ENCODE measurements around the gene GLT8D2. TPM values are rescaled to one million over a fixed set of nuclear protein-coding genes. Genes with fewer than 3 reads are reported as not detected.
A peak's percentile ranks its signal among the peaks of the same experiment; 100 is the strongest.

Gene GLT8D2
- total RNA-seq, 1 experiment from 2014 or later: 3.8 TPM

DNA sequence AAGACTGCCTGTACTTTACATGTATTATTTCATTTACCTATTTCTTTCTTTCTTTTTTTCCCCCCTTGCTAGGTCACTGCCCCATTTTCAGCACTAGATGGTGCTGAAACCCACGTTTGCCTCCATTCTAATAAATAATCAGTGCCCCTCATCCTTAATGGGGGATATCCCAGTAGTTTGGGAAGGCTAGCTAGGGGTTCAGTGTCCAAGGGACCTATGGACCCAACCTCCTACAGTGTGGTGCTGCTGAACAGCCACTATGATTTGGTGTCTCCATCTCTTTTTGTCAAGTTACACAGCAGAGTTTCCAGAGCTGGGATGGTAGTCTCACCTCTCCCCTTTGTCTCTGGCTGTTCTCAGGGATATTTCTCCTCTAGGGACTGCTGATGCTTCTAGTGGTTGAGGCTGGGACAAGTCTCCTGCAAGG lies 7.8 kb upstream of the GLT8D2 start:
- peaks cover 3% of the 10 kb centered on the region; the same call in 1 of the 2 replicates for H3K4me1 ChIP-seq (ENCODE audit: insufficient read depth, low read length)

More for the DNA sequence above, 7.8 kb upstream of the GLT8D2 start:
- no peak overlapping the region for H3K18ac ChIP-seq (ENCODE audit: insufficient read length, low read depth, low read length)
- no peaks in the 10 kb centered on the region for H3K9me3 Mint-ChIP-seq
- H3K14ac ChIP-seq (ENCODE audit: insufficient read depth, low read length): no peak overlapping the region
- no CpG with 5 or more reads among the region's 1 CpG for WGBS (ENCODE audit: extremely low coverage, insufficient read length, low lambda C conversion rate)
- H3K56ac ChIP-seq (ENCODE audit: insufficient read length, low read depth, low read length): no peak overlapping the region
- no peak overlapping the region for H2BK12ac ChIP-seq (ENCODE audit: insufficient read length, low read depth, low read length)
- no peaks in the 10 kb centered on the region for H3K27me3 ChIP-seq (ENCODE audit: insufficient read depth, low read length)
- no peak overlapping the region for H2BK15ac ChIP-seq (ENCODE audit: low read depth, low read length)
- no peak for DNase-seq
- H2AFZ ChIP-seq (ENCODE audit: low read length): peak overlapping the region; percentile 94
- no peak overlapping the region for H2BK5ac ChIP-seq (ENCODE audit: insufficient read length, low read length)
- no peaks in the 10 kb centered on the region for H3K23me2 ChIP-seq (ENCODE audit: insufficient read length, low read depth, low read length, poor library complexity, severe bottlenecking)
- no peaks in the 10 kb centered on the region for H3K79me1 ChIP-seq (ENCODE audit: insufficient read depth, low read depth, low read length, poor library complexity, severe bottlenecking)
- no peak overlapping the region for H3K4me2 ChIP-seq (ENCODE audit: insufficient read depth, insufficient read length, low read length)
- H3T11ph ChIP-seq (ENCODE audit: low read length): no peak overlapping the region
- H3K9ac ChIP-seq (ENCODE audit: extremely low read depth, insufficient read length, low read length): no peak overlapping the region
- no peak overlapping the region for H2AK5ac ChIP-seq (ENCODE audit: insufficient read length, low read length)
- no peaks in the 10 kb centered on the region for H4K20me1 ChIP-seq (ENCODE audit: control insufficient read depth, insufficient read depth, insufficient read length)
- H3K4ac ChIP-seq (ENCODE audit: low read depth, low read length): no peak overlapping the region
- TF ChIP-seq, protein P1, sequence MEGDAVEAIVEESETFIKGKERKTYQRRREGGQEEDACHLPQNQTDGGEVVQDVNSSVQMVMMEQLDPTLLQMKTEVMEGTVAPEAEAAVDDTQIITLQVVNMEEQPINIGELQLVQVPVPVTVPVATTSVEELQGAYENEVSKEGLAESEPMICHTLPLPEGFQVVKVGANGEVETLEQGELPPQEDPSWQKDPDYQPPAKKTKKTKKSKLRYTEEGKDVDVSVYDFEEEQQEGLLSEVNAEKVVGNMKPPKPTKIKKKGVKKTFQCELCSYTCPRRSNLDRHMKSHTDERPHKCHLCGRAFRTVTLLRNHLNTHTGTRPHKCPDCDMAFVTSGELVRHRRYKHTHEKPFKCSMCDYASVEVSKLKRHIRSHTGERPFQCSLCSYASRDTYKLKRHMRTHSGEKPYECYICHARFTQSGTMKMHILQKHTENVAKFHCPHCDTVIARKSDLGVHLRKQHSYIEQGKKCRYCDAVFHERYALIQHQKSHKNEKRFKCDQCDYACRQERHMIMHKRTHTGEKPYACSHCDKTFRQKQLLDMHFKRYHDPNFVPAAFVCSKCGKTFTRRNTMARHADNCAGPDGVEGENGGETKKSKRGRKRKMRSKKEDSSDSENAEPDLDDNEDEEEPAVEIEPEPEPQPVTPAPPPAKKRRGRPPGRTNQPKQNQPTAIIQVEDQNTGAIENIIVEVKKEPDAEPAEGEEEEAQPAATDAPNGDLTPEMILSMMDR (conservative IDR thresholded peaks at IDR 0.05): peak; percentile 89
- no peaks in the 10 kb centered on the region for H3K9me3 ChIP-seq (ENCODE audit: control insufficient read depth, low read depth, low read length)
- H3K27me3 Mint-ChIP-seq (ENCODE audit: low read depth): peaks cover 12% of the 10 kb centered on the region
- no peak overlapping the region for H4K91ac ChIP-seq (ENCODE audit: insufficient read length, low read depth, low read length)
- H3K79me2 ChIP-seq (ENCODE audit: insufficient read depth, low read length): no peaks in the 10 kb centered on the region
- H3K36me3 Mint-ChIP-seq (ENCODE audit: insufficient read depth in 1 of 3, low read depth in 3 of 3): no peaks in the 10 kb centered on the region
- no peak overlapping the region for H4K5ac ChIP-seq (ENCODE audit: insufficient read length, low read depth, low read length)
- H3K23ac ChIP-seq (ENCODE audit: insufficient read length, low read depth, low read length): no peak overlapping the region
- H2BK120ac ChIP-seq (ENCODE audit: low read depth, low read length, poor library complexity, severe bottlenecking): no peak overlapping the region
- no peak overlapping the region for H3K27ac Mint-ChIP-seq
- H3K4me3 Mint-ChIP-seq: peak overlapping the region in 1 of 2 experiments; percentile 33; a peak in 1 of 5 replicates
- no peak overlapping the region for H4K8ac ChIP-seq (replicated peaks; ENCODE audit: insufficient read length, low read depth, low read length)
- H2BK20ac ChIP-seq (ENCODE audit: low read depth, low read length, poor library complexity, severe bottlenecking): no peak overlapping the region
- H3K27ac ChIP-seq (ENCODE audit: insufficient read length, low read depth, low read length): no peak overlapping the region
- peaks cover 22% of the 10 kb centered on the region in 2 experiments for H3K4me1 Mint-ChIP-seq

Data from H9 (cell line).